GM12801 (cell line): ENCODE measurements around the gene ZNF302.

Source experiments
- CTCF ChIP-seq: IDR thresholded peaks from one replicate; pipeline ENCODE4 v1.5.1; 2011; ENCODE audit warnings: control low read depth; ENCODE audit not compliant: insufficient read length; ENCODE audit errors: extremely low read depth

ZNF302 gene

GRCh38 chr19:34715357-34715756 is 37.9 kb downstream of the ZNF302 start:
- TF ChIP-seq CTCF = no peak

- TF ChIP-seq CTCF = no peak
Measured at GRCh38 chr19:34722353-34722752, 44.9 kb downstream of the ZNF302 start.

DNA sequence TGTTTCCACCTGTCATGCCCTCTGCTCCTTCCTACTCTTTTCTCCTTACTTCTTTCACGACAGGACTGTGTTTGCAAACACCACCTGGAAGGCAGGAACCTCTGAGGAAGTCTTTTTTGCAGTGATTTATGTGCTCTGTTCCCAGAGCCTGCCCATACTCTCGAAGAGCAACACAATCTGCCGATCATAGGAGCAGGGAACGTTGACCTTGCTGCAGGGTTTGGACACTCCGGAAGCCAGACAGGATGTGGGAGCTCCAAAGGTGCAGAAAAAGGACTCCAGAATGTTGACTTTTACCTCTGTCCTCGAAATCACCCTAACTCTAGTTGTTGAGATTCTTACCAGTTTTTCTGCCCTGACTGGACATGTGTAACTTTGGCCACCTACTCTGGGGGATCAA is 47.9 kb downstream of the ZNF302 start:
- no peak for TF ChIP-seq CTCF

- no peak for TF ChIP-seq CTCF
Measured at GRCh38 chr19:34731019-34731829, 53.7 kb downstream of the ZNF302 start.

GRCh38 chr19:34731964-34732363 is 54.5 kb downstream of the ZNF302 start:
- no peak for TF ChIP-seq CTCF

DNA sequence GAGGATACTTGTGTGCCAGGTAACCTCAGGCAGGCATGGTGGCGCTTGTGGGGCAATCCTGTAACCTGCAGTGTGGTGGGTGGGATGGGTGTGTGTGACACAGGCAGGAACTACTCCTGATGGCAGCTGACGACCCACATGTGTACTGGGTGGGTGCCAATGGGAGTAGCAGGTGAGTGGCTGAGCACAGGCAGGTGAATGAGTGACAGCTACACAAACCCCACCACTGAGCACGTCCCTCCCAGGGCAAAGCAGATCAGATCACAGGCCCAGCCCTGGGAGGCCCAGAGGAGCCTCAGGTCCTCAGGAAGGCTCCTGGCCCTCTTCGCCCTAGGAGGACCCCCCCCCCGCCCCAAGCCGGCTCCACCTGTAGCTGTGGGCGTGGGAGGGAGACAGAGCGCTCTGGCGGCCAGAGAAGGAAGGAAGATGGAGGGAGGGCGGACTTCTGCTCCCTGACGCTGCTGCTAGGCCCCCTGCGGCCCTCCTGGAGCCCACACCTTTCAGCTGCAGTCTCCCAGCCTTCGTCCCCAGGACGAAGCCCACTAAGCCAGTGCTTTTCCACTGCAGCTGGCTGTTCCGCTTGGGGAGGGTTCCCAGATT is 55.2 kb downstream of the ZNF302 start:
- TF ChIP-seq CTCF = no peak

GRCh38 chr19:34733266-34733745 is 55.8 kb downstream of the ZNF302 start:
- TF ChIP-seq CTCF = no peak
